IMR-90 (cell line): ENCODE measurements around the gene PIK3R3. TPM values are rescaled to one million over a fixed set of nuclear protein-coding genes. Genes with fewer than 3 reads are reported as not detected.
A peak's percentile ranks its signal among the peaks of the same experiment; 100 is the strongest.

Experiments used
- ATAC-seq: fragments of 200-7000 bp; cut with Tn5 transposase; 2 replicates; pipeline ENCODE4 v1.9.1; 2020; ENCODE audit warnings: low read depth, mild to moderate bottlenecking, moderate library complexity
- BruUV-seq: library from RNA; stranded (reverse); fragments of 400-500 nt; replicated peaks from 2 replicates; lab custom pipeline; 2021; lab: Mats Ljungman, UMichigan
- CTCF ChIA-PET: fragments of 300-600 bp; formaldehyde crosslinking; extraction: SDS; loops from one replicate; lab custom pipeline; 2021; ENCODE audit warnings: antibody characterized with exemption; lab: Yijun Ruan, JAX
- POLR2A ChIA-PET: fragments of 300-600 bp; sonication (Branson Sonifier 250); formaldehyde crosslinking; loops from one replicate; lab custom pipeline; 2022; ENCODE audit warnings: antibody characterized with exemption; ENCODE audit not compliant: unreplicated experiment; lab: Charles Lee
- DNase-seq: peaks from one replicate; pipeline ENCODE4 v3.0.0; 2013
- H2AFZ ChIP-seq: replicated peaks from 2 replicates; pipeline ENCODE3; 2013; ENCODE audit warnings: low read length, mild to moderate bottlenecking; ENCODE audit not compliant: poor library complexity
- H2AK5ac ChIP-seq: 2 replicates; pipeline ENCODE4 v1.6.1; 2013; ENCODE audit warnings: low read depth, low read length, inconsistent platforms
- H2AK9ac ChIP-seq: replicated peaks from 2 replicates; pipeline ENCODE3; 2013; ENCODE audit warnings: mild to moderate bottlenecking, low read depth, low read length, moderate library complexity; ENCODE audit not compliant: poor library complexity
- H2BK120ac ChIP-seq: 2 replicates; pipeline ENCODE4 v1.6.1; 2013; ENCODE audit warnings: low read depth, low read length, inconsistent platforms
- H2BK15ac ChIP-seq: 3 replicates; pipeline ENCODE4 v1.6.1; 2013; ENCODE audit warnings: low read depth, low read length, inconsistent platforms
- H2BK20ac ChIP-seq: 2 replicates; pipeline ENCODE4 v1.6.1; 2013; ENCODE audit warnings: low read depth, mild to moderate bottlenecking, inconsistent platforms, low read length, moderate library complexity
- H2BK5ac ChIP-seq: 2 replicates; pipeline ENCODE4 v1.6.1; 2013; ENCODE audit warnings: mild to moderate bottlenecking, low read depth, low read length, inconsistent platforms; ENCODE audit not compliant: poor library complexity, severe bottlenecking
- H3K14ac ChIP-seq: replicated peaks from 2 replicates; pipeline ENCODE4 v1.6.1; 2013; ENCODE audit warnings: low read depth, low read length, inconsistent platforms
- H3K18ac ChIP-seq: 2 replicates; pipeline ENCODE4 v1.6.1; 2013; ENCODE audit warnings: low read depth, low read length, control low read depth
- H3K23ac ChIP-seq: 2 replicates; pipeline ENCODE4 v1.6.1; 2013; ENCODE audit warnings: low read depth, low read length, inconsistent platforms
- H3K27ac ChIP-seq: 2 replicates; pipeline ENCODE4 v1.5.1; 2013; ENCODE audit warnings: mild to moderate bottlenecking, control low read depth, low read length; ENCODE audit not compliant: insufficient read depth
- H3K27me3 ChIP-seq: 2 replicates; pipeline ENCODE4 v1.6.1; 2013; ENCODE audit warnings: low read length; ENCODE audit not compliant: control insufficient read depth, insufficient read depth
- H3K36me3 ChIP-seq: 2 replicates; pipeline ENCODE4 v1.6.1; 2013; ENCODE audit warnings: low read length, mixed read lengths; ENCODE audit not compliant: control insufficient read depth, insufficient read depth
- H3K4ac ChIP-seq: 2 replicates; pipeline ENCODE4 v1.6.1; 2013; ENCODE audit warnings: low read depth, low read length, inconsistent platforms
- H3K4me1 ChIP-seq: 2 replicates; pipeline ENCODE4 v1.6.1; 2013; ENCODE audit warnings: low read length, mixed read lengths; ENCODE audit not compliant: control insufficient read depth, insufficient read depth
- H3K4me2 ChIP-seq: 2 replicates; pipeline ENCODE4 v1.6.1; 2013; ENCODE audit warnings: low read depth, mild to moderate bottlenecking, control low read depth, low read length, moderate library complexity
- H3K4me3 ChIP-seq: 2 replicates; pipeline ENCODE4 v1.5.1; 2013; ENCODE audit warnings: low read depth, mild to moderate bottlenecking, control low read depth, low read length, moderate library complexity; ENCODE audit not compliant: insufficient read depth
- H3K56ac ChIP-seq: 2 replicates; pipeline ENCODE4 v1.6.1; 2013; ENCODE audit warnings: low read length, inconsistent platforms; ENCODE audit not compliant: insufficient read depth; ENCODE audit errors: extremely low read depth
- H3K79me1 ChIP-seq, 2 experiments: 2 replicates each; pipeline ENCODE4 v1.6.1; 2013; ENCODE audit warnings: low read length in 2 of 2, inconsistent platforms in 1 of 2, low read depth in 1 of 2
- H3K9ac ChIP-seq: 2 replicates; pipeline ENCODE4 v1.6.1; 2013; ENCODE audit warnings: low read depth, low read length, control low read depth
- H3K9me1 ChIP-seq: 2 replicates; pipeline ENCODE4 v1.6.1; 2013; ENCODE audit warnings: low read length, inconsistent platforms; ENCODE audit not compliant: insufficient read depth
- H3K9me3 ChIP-seq: 2 replicates; pipeline ENCODE4 v1.6.1; 2013; ENCODE audit warnings: low read length; ENCODE audit not compliant: control insufficient read depth, insufficient read depth
- H4K20me1 ChIP-seq: 2 replicates; pipeline ENCODE4 v1.6.1; 2013; ENCODE audit warnings: low read length, inconsistent platforms; ENCODE audit not compliant: insufficient read depth
- H4K5ac ChIP-seq: 2 replicates; pipeline ENCODE4 v1.6.1; 2013; ENCODE audit warnings: mild to moderate bottlenecking, low read depth, low read length, control low read depth
- H4K8ac ChIP-seq, 2 experiments: 2 replicates each; pipeline ENCODE4 v1.6.1; 2013; ENCODE audit warnings: low read depth in 2 of 2, low read length in 2 of 2, control low read depth in 1 of 2, inconsistent platforms in 1 of 2
- H4K91ac ChIP-seq: 2 replicates; pipeline ENCODE4 v1.6.1; 2013; ENCODE audit warnings: low read depth, low read length, inconsistent platforms; ENCODE audit not compliant: insufficient read depth
- BHLHE40 ChIP-seq: fragments of 150-350 bp; IDR thresholded peaks from 2 replicates; pipeline ENCODE4 v1.6.1; 2016; ENCODE audit warnings: mild to moderate bottlenecking, low read depth, low read length
- CHD1 ChIP-seq: IDR thresholded peaks from 2 replicates; pipeline ENCODE4 v1.6.1; 2012; ENCODE audit warnings: low read depth, low read length, improper control_type of control experiment
- CTCF ChIP-seq: conservative IDR thresholded peaks from 2 replicates; pipeline ENCODE4 v1.5.1; 2012; ENCODE audit warnings: mild to moderate bottlenecking, low read depth, low read length, improper control_type of control experiment
- MAFK ChIP-seq: IDR thresholded peaks from 2 replicates; pipeline ENCODE4 v1.6.1; 2012; ENCODE audit warnings: low read depth, low read length, improper control_type of control experiment
- MAZ ChIP-seq: IDR thresholded peaks from 2 replicates; pipeline ENCODE4 v1.6.1; 2012; ENCODE audit warnings: low read depth, mild to moderate bottlenecking, low read length, improper control_type of control experiment, moderate library complexity, borderline replicate concordance
- RAD21 ChIP-seq: IDR thresholded peaks from 2 replicates; pipeline ENCODE4 v1.6.1; 2012; ENCODE audit warnings: low read length, improper control_type of control experiment
- RFX5 ChIP-seq: IDR thresholded peaks from 2 replicates; pipeline ENCODE4 v1.8.0; 2012; ENCODE audit warnings: low read depth, mild to moderate bottlenecking, low read length, moderate library complexity
- SMC3 ChIP-seq: fragments of 150-350 bp; IDR thresholded peaks from 2 replicates; pipeline ENCODE4 v1.6.1; 2016; ENCODE audit warnings: low read depth, mild to moderate bottlenecking, antibody characterized with exemption, low read length, moderate library complexity
- WGBS, 2 experiments: methylation state at CpG; one replicate each; pipeline versions ENCODE4 v1.1.5 to v1.1.7; 2013; ENCODE audit warnings: missing lambda C conversion rate in 2 of 2; ENCODE audit not compliant: insufficient read length in 1 of 2; ENCODE audit errors: extremely low coverage in 2 of 2; 5-methylcytosine and 5-hydroxymethylcytosine counted together
- dilution Hi-C: fragments of 300-500 bp; cut with HindIII; formaldehyde crosslinking; loops from one replicate; pipeline ENCODE4 v1.14.3; 2018; ENCODE audit warnings: low sequenced_read_pairs; ENCODE audit not compliant: unreplicated experiment
- in situ Hi-C: fragments of 300-500 bp; cut with MboI; formaldehyde crosslinking; loops from 3 replicates; pipeline ENCODE4 v1.14.3; 2019; ENCODE audit warnings: low sequenced_read_pairs, inconsistent platforms, mixed read lengths
- intact Hi-C: fragments of 100-400 bp; cut with micrococcal nuclease; formaldehyde crosslinking; loops from 2 replicates; pipeline ENCODE4 v1.10.0; 2022
- polyA plus RNA-seq, 3 experiments: library from polyadenylated mRNA; depleted of rRNA; stranded (reverse); fragments of >200 nt; gene quantifications; 2 replicates each; pipeline ENCODE4 v1.2.3, GENCODE V29; 2012; ENCODE audit warnings: low replicate concordance in 1 of 3
- total RNA-seq: library from RNA; depleted of rRNA; stranded (reverse); fragments of >200 nt; gene quantifications from 2 replicates; pipeline ENCODE4 v1.2.3, GENCODE V29; 2012

The PIK3R3 gene
- total and polyA plus RNA-seq, 2 of the 4 experiments (the other 2 are of a cell fraction) = 5.3 to 9.9 TPM

DNA sequence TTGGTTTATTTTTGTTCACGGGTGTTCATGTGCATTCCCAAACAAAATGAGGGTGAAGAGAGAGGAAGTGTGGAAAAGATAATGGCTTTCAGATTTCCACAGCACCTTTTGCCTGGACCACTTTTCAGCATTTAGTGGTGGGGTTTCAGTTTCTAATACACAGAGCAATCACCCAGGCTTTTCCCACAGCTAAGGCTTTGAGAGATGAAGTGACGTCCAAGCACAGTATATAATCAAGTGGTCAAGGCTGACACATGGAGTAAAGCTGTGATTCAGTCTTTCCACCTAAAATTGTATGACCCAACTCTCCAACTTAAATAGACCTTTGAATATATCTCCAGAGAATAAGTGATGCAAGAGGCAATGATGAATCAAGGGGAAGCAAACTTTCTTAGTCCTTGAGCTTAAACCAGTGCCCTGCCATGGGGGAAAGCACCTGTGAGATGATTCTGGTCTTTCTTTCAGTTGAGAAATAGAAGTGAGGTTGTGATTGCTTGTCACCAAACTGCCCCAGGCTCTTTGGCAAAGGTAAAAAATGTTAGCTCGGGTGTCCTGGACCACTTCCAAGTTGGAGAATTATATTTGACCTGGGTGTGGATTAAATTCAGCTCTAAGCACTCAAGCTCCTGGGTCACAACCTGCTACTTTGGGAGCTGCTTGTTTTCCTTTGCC is 2.4 kb upstream of the PIK3R3 start (continued):
- TF ChIP-seq CHD1 = no peak

DNA sequence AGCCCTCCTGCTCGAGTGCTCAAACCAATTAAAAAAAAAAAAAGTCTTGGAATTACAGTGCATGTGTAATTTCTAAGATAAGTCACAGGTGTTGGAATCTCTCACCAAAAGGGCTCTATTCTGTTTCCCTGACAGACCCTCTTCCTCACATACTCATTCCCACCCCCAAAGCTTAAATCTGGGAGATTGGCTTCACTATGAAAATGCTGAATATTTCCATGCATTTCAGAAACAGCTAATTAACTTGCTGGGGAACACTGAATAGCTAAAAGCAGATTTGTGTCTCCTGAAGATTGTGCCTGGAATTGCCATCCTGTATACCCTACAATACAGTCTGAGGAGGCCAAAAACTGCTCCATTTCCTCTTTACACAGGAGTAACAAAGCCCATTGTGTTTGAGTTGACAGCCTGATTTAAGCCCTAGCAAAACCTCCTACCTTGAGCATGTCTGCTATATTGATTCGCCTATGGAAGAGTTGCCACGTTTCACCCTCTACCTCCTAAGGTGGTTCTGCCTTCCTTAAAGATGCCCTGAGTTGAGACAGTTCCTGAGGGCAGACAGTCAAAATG is 1.4 kb upstream of the PIK3R3 start:
- dilution Hi-C loops = no loop called here
- Histone ChIP-seq H4K5ac (no peak overlapping the region; the same call in 1 of the 2 replicates), H3K4me2 (peak overlapping the region; percentile 85), H4K91ac (peak overlapping the region; percentile 74; the same call in 1 of the 2 replicates), H3K18ac (no peak overlapping the region), H2BK120ac (no peak overlapping the region; the same call in 1 of the 2 replicates), H3K4ac (peak overlapping the region; percentile 93), H3K79me1 (peaks cover 0 to 10% of the 10 kb centered on the region in 2 experiments; a peak in 1 of 4 replicates), H4K8ac (peak overlapping the region in 1 of 2 experiments; percentile 56; a peak in 2 of 4 replicates), H3K4me3 (peak overlapping the region; percentile 56; the same call in 1 of the 2 replicates), H3K56ac (no peak overlapping the region), H2AFZ (peak overlapping the region; percentile 93), H3K27ac (no peak overlapping the region), H3K4me1 (peaks cover 8% of the 10 kb centered on the region), H3K27me3 (no peaks in the 10 kb centered on the region), H3K9me3 (no peaks in the 10 kb centered on the region), H3K23ac (peak overlapping the region; percentile 77; the same call in 1 of the 2 replicates), H4K20me1 (peaks cover 3% of the 10 kb centered on the region; the same call in 1 of the 2 replicates), H3K36me3 (no peaks in the 10 kb centered on the region), H2BK5ac (no peak overlapping the region), H2BK20ac (no peak overlapping the region), H3K14ac (peak overlapping the region; percentile 78; the same call in 1 of the 2 replicates), H3K9me1 (0 out of 2 replicates have a peak, but pooled peaks cover 4% of the 10 kb centered on the region), H2AK9ac (peak overlapping the region; percentile 88), H2AK5ac (peak overlapping the region; percentile 31), H3K9ac (no peak overlapping the region), H2BK15ac (peak overlapping the region; percentile 71; the same call in 1 of the 3 replicates)
- in situ Hi-C loops = no loop called here
- WGBS, 2 experiments = 82% methylated on average over 2 of the region's 3 CpGs; no CpG with 5 or more reads in 1 of the 2 experiments
- ATAC-seq (no peak), DNase-seq (no peak)
- ChIA-PET POLR2A (no interaction called here), CTCF (no interaction called here)
- no TSS peak for BruUV-seq
- TF ChIP-seq MAZ (no peak), MAFK (no peak), SMC3 (no peak), CTCF (no peak), RAD21 (no peak), BHLHE40 (no peak), RFX5 (no peak)
- intact Hi-C loops = no loop called here
